T-helper 1 cell treated with Interleukin-12 subunit alpha and Interleukin-12 subunit beta and Interleukin-4 antibody, amounts not matched to agents 30 μg/mL and 1 μg/mL, for 36 hours (primary cell): ENCODE measurements around the gene SNX9.

ENCODE experiments used
- H3K27ac Mint-ChIP-seq: one replicate; pipeline ENCODE4 v1.8.0; 2021; ENCODE audit warnings: mild to moderate bottlenecking, mixed read lengths
- H3K27me3 Mint-ChIP-seq: one replicate; pipeline ENCODE4 v1.8.0; 2021; ENCODE audit warnings: low read depth, mixed read lengths
- H3K36me3 Mint-ChIP-seq: one replicate; pipeline ENCODE4 v1.8.0; 2021; ENCODE audit warnings: low read depth, mixed read lengths
- H3K4me1 Mint-ChIP-seq: one replicate; pipeline ENCODE4 v1.8.0; 2021; ENCODE audit warnings: low read depth, mixed read lengths
- H3K4me3 Mint-ChIP-seq: one replicate; pipeline ENCODE4 v1.8.0; 2021; ENCODE audit warnings: mild to moderate bottlenecking, moderate library complexity, mixed read lengths
- H3K9me3 Mint-ChIP-seq: one replicate; pipeline ENCODE4 v1.8.0; 2021; ENCODE audit warnings: mixed read lengths

Gene SNX9

GRCh38 chr6:157812425-157813171 lies 10.4 kb upstream of the SNX9 start:
- H3K27me3 Mint-ChIP-seq: peaks cover 50% of the 10 kb centered on the region
- peaks cover 35% of the 10 kb centered on the region for H3K4me1 Mint-ChIP-seq
- no peak overlapping the region for H3K27ac Mint-ChIP-seq
- H3K36me3 Mint-ChIP-seq: peaks cover 14% of the 10 kb centered on the region
- H3K4me3 Mint-ChIP-seq: no peak overlapping the region
- H3K9me3 Mint-ChIP-seq: peaks cover 25% of the 10 kb centered on the region

GRCh38 chr6:157813191-157813590 lies 9.9 kb upstream of the SNX9 start:
- peaks cover 49% of the 10 kb centered on the region for H3K27me3 Mint-ChIP-seq
- no peak overlapping the region for H3K4me3 Mint-ChIP-seq
- no peak overlapping the region for H3K27ac Mint-ChIP-seq
- H3K9me3 Mint-ChIP-seq: peaks cover 25% of the 10 kb centered on the region
- H3K4me1 Mint-ChIP-seq: peaks cover 35% of the 10 kb centered on the region
- peaks cover 14% of the 10 kb centered on the region for H3K36me3 Mint-ChIP-seq

GRCh38 chr6:157813750-157814455 lies 9.1 kb upstream of the SNX9 start:
- Mint-ChIP-seq H3K27me3 (peaks cover 53% of the 10 kb centered on the region), H3K27ac (no peak overlapping the region), H3K4me3 (no peak overlapping the region), H3K36me3 (peaks cover 10% of the 10 kb centered on the region), H3K9me3 (peaks cover 22% of the 10 kb centered on the region), H3K4me1 (peaks cover 35% of the 10 kb centered on the region)

DNA sequence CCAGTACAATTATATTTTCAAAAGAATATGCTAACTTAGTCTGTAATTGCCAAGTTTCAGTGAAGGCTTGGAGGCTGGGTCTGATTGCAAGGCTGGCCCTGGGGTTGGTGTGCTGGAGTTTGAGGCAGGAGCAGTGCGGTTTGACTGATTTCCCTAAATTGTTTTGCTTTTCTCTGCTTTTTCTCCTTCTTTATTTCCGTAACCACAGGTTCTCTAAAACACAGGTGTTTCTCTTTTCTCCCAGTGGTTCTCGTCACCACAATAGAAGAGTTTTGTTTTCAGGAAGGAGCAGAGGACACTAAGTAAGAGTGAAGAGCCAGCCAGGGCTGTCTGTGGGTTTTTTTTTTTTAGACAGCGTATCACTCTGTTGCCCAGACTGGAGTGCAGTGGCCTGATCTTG lies 8.2 kb upstream of the SNX9 start:
- Mint-ChIP-seq H3K36me3 (peaks cover 10% of the 10 kb centered on the region), H3K27me3 (peaks cover 60% of the 10 kb centered on the region), H3K4me3 (peak overlapping the region; percentile 11), H3K4me1 (peaks cover 35% of the 10 kb centered on the region), H3K9me3 (peaks cover 13% of the 10 kb centered on the region), H3K27ac (no peak overlapping the region)

- peak overlapping the region; percentile 14 for H3K4me3 Mint-ChIP-seq
- H3K4me1 Mint-ChIP-seq: peaks cover 24% of the 10 kb centered on the region
- peaks cover 59% of the 10 kb centered on the region for H3K27me3 Mint-ChIP-seq
- H3K36me3 Mint-ChIP-seq: peaks cover 4% of the 10 kb centered on the region
- H3K9me3 Mint-ChIP-seq: no peaks in the 10 kb centered on the region
- no peak overlapping the region for H3K27ac Mint-ChIP-seq
Observed at GRCh38 chr6:157821342-157822033, 1.6 kb upstream of the SNX9 start.

DNA sequence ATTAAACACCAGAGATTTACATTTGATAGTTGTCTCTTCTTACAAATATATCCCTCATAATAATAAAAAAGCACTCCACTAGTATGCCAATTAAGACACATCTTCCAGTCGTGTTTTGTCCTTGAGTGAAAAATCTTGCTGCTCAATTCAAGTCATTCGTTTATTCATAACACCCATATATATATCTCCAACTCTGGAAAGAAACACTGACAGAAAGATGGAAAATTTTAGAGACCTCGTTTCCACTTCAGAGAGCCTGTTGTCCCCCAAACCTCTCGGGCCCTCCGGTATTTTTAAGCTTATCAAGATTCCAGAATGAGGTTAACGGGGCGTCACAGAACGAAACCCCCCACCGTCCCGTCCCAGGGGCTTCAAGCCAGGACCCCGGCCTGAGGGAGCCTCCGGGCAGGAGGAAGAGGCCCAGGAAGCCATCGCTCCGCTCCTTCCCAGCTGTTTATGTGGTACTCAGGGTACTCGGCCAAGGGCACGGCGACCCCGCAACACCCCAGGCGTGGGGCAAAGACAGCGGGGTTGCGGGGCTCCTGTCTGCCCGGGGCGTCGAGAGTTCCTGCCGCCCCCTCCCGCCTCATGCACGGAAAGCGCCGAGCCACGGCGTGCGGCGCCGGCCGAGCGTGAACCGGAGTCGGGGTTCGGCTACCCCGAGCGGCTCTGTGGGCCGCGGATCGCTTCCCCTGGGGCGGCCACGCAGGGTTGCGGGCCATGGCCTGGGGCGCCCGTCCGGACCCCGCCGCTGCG lies 623 bp upstream of the SNX9 start:
- H3K9me3 Mint-ChIP-seq: no peaks in the 10 kb centered on the region
- peaks cover 24% of the 10 kb centered on the region for H3K4me1 Mint-ChIP-seq
- peaks cover 50% of the 10 kb centered on the region for H3K27me3 Mint-ChIP-seq
- H3K27ac Mint-ChIP-seq: peak overlapping the region; percentile 26
- peak overlapping the region; percentile 62 for H3K4me3 Mint-ChIP-seq
- H3K36me3 Mint-ChIP-seq: peaks cover 4% of the 10 kb centered on the region

- Mint-ChIP-seq H3K9me3 (no peaks in the 10 kb centered on the region), H3K36me3 (peaks cover 4% of the 10 kb centered on the region), H3K4me3 (peak overlapping the region; percentile 89), H3K27ac (peak overlapping the region; percentile 95), H3K4me1 (peaks cover 24% of the 10 kb centered on the region), H3K27me3 (peaks cover 40% of the 10 kb centered on the region)
Observed at GRCh38 chr6:157823528-157824370, 703 bp downstream of the SNX9 start.

DNA sequence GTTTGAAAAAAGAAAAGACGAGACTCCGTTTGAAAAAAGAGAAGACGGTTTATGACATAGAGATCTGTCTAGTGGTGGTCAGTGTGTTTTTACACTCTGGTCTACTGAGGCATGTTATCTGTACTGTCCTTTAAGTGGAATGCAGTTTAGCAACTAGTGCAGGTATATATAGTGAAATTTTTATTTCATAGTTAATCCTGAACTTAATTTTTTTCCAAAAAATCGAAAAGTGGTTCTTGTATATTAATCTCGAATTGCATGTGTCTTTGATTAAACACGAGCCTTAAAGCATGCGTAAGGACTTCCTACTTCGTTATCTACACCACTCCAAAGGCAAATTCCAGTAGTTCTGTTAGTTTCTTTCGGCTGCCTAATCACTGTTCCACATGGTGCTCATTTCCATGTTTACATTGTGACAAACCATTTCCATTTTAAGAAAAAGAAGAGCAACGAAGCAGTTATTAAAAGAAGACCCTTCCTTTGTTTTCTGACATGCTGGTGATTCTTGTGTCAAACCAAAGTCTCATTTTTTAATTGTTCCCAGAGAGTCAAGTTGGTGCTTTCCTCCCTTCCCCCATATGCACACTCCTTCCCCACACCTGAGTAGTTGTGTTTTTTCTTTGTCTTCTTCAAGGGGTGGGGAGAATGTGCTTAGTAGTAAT lies 2.3 kb downstream of the SNX9 start:
- Mint-ChIP-seq H3K27me3 (peaks cover 27% of the 10 kb centered on the region), H3K4me1 (peaks cover 29% of the 10 kb centered on the region), H3K36me3 (peaks cover 6% of the 10 kb centered on the region), H3K9me3 (no peaks in the 10 kb centered on the region), H3K4me3 (no peak overlapping the region), H3K27ac (peak overlapping the region; percentile 51)

- Mint-ChIP-seq H3K27ac (no peak overlapping the region), H3K4me1 (peaks cover 30% of the 10 kb centered on the region), H3K4me3 (no peak overlapping the region), H3K27me3 (peaks cover under 1% of the 10 kb centered on the region), H3K36me3 (peaks cover 24% of the 10 kb centered on the region), H3K9me3 (peaks cover 22% of the 10 kb centered on the region)
Observed at GRCh38 chr6:157830354-157831017, 7.4 kb downstream of the SNX9 start.

DNA sequence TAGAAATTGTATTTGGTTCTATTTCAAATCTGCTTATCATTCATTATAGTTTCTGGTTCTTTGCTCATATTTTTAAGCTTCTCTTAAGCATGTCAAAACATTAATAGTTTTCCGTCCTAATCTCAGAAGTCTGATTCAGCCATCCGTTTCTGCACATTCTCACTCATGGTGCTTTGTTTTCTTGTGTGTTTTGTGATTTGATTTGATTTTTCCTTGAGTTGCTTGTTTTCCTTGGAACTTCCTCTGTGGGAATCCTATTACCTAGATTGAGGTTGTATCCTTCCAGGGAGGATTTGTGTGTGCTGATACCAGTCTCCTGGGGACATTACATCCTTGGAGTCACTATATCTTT lies 7.9 kb downstream of the SNX9 start:
- Mint-ChIP-seq H3K4me3 (no peak overlapping the region), H3K9me3 (peaks cover 25% of the 10 kb centered on the region), H3K27me3 (peaks cover 4% of the 10 kb centered on the region), H3K27ac (no peak overlapping the region), H3K36me3 (peaks cover 26% of the 10 kb centered on the region), H3K4me1 (peaks cover 28% of the 10 kb centered on the region)

DNA sequence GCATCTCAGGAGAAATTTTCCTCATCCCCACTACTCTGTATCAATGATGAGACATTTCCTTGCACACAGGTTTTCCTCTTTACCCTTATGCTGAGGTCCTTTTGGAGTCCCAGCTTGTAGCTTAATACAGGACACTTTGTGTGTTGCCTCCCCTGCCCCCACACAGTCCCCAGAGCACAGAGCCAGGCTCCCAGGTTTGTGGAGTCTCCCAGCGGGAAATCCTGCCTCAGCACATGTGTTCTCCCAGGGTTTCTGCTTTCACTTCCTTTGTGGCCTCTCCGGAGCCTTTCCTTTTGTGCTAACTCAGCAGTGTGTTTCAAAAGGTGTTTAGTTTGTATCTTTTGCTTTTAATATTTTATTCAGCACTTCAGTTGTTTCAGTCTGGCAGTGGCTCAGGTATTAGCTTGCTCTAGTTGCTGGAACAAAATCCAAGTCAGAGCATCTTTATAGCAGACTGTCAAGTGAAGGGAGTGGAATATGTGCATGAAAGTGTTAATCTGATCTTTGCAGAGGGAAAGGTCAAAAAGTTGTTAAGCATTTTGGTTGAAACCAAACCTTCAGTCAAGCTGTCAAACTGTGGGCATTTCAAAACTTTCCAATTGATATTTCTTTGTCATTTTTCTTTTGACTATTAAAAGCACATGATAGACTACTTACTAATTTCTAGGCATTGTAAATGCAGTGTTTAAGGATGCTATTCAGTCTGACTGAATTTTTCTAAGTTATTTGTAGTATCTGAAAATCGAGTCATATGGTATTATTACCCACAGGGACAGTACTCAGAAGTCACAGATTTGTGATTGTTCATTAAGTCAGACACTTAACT lies 8.6 kb downstream of the SNX9 start:
- H3K4me3 Mint-ChIP-seq: no peak overlapping the region
- peaks cover 4% of the 10 kb centered on the region for H3K27me3 Mint-ChIP-seq

DNA sequence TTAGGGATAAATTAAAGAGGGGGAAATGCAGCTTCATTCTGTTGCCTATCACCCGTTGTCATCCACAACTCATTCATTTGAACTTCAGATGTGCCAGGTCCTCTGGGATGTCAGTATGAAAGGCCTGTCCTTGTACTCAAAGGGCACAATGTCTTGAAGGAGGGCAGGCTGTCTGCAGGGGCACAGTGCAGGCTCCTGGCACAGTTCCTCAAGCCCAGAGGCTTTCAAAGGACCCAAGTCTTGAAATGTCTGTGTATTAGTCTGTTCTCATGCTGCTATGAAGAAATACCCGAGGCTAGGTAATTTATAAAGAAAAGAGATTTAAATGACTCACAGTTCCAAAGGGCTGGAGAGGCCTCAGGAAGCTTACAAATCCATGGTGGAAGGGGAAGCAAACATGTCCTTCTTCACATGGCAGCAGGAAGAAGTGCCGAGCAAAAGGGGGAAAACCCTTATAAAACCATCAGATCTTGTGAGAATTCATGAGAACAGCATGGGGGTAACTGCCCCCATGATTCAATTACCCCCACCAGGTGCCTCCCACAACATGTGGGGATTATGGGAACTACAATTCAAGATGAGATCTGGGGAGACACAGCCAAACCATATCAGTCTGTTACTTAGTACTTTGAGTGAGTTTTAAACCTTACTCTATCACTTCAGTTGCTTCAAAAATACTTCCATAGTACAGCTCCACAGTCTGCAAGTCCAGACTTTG lies 9.4 kb downstream of the SNX9 start:
- H3K27ac Mint-ChIP-seq: no peak overlapping the region
- H3K9me3 Mint-ChIP-seq: peaks cover 25% of the 10 kb centered on the region
- H3K27me3 Mint-ChIP-seq: peaks cover 4% of the 10 kb centered on the region
- peaks cover 28% of the 10 kb centered on the region for H3K36me3 Mint-ChIP-seq
- no peak overlapping the region for H3K4me3 Mint-ChIP-seq
- H3K4me1 Mint-ChIP-seq: peaks cover 30% of the 10 kb centered on the region

More for the DNA sequence above, 8.6 kb downstream of the SNX9 start:
- Mint-ChIP-seq H3K27ac (no peak overlapping the region), H3K36me3 (peaks cover 28% of the 10 kb centered on the region), H3K4me1 (peaks cover 30% of the 10 kb centered on the region), H3K9me3 (peaks cover 25% of the 10 kb centered on the region)
